ENCODE measurements around the gene MYLK.

GRCh38 chr3:123685780-123686179, 198.4 kb downstream of the MYLK start:
- TF ChIP-seq CTCF (IDR thresholded peaks at IDR 0.05; ENCODE audit: poor library complexity) (no peak), EZH2phosphoT487 (IDR thresholded peaks at IDR 0.05; ENCODE audit: low read depth, severe bottlenecking, unreplicated experiment) (no peak), EZH2 (IDR thresholded peaks at IDR 0.05; ENCODE audit: borderline replicate concordance) (no peak)
